ENCODE measurements around the gene STYXL2. TPM values are rescaled to one million over a fixed set of nuclear protein-coding genes. Genes with fewer than 3 reads are reported as not detected.

STYXL2 gene
- total and polyA plus RNA-seq, 2 of the 4 experiments (the other 2 are of a cell fraction) = not detected

GRCh38 chr1:167067904-167068303 is 26.0 kb upstream of the STYXL2 start:
- Histone ChIP-seq H4K8ac (ENCODE audit: low read depth in 2 of 2, low read length in 2 of 2) (no peak overlapping the region), H3K79me1 (ENCODE audit: low read depth in 1 of 2, low read length in 2 of 2) (no peaks in the 10 kb centered on the region), H2BK5ac (ENCODE audit: low read depth, low read length, poor library complexity, severe bottlenecking) (no peak overlapping the region), H3K14ac (replicated peaks; ENCODE audit: low read depth, low read length) (no peak overlapping the region), H4K5ac (ENCODE audit: low read depth, low read length) (no peak overlapping the region), H3K4ac (ENCODE audit: low read depth, low read length) (no peak overlapping the region), H3K56ac (ENCODE audit: extremely low read depth, insufficient read depth, low read length) (no peak overlapping the region), H2BK120ac (ENCODE audit: low read depth, low read length) (no peak overlapping the region), H3K27me3 (ENCODE audit: control insufficient read depth, insufficient read depth, low read length) (peaks cover 15% of the 10 kb centered on the region), H2BK20ac (ENCODE audit: low read depth, low read length) (no peak overlapping the region), H3K4me2 (ENCODE audit: low read depth, low read length) (no peak overlapping the region), H3K9ac (ENCODE audit: low read depth, low read length) (no peak overlapping the region), H3K9me1 (ENCODE audit: insufficient read depth, low read length) (no peaks in the 10 kb centered on the region), H4K91ac (ENCODE audit: insufficient read depth, low read depth, low read length) (no peak overlapping the region), H3K18ac (ENCODE audit: low read depth, low read length) (no peak overlapping the region), H2AK9ac (replicated peaks; ENCODE audit: low read depth, low read length, poor library complexity) (no peak overlapping the region), H3K4me1 (ENCODE audit: control insufficient read depth, insufficient read depth, low read length) (no peaks in the 10 kb centered on the region), H2AFZ (replicated peaks; ENCODE audit: low read length, poor library complexity) (no peak overlapping the region), H2AK5ac (ENCODE audit: low read depth, low read length) (no peak overlapping the region), H4K20me1 (ENCODE audit: insufficient read depth, low read length) (no peaks in the 10 kb centered on the region), H2BK15ac (ENCODE audit: low read depth, low read length) (no peak overlapping the region), H3K27ac (ENCODE audit: insufficient read depth, low read length) (no peak overlapping the region), H3K9me3 (ENCODE audit: control insufficient read depth, insufficient read depth, low read length) (no peaks in the 10 kb centered on the region), H3K23ac (ENCODE audit: low read depth, low read length) (no peak overlapping the region), H3K36me3 (ENCODE audit: control insufficient read depth, insufficient read depth, low read length) (no peaks in the 10 kb centered on the region), H3K4me3 (ENCODE audit: insufficient read depth, low read depth, low read length) (no peak overlapping the region)
- ATAC-seq (ENCODE audit: low read depth) (no peak), DNase-seq (no peak)
- intact Hi-C loops (cut with micrococcal nuclease) = loop anchor here (5.0 kb wide), 2 partner anchors 154 to 619 kb away; partner anchors contain the start of gene POU2F1
- ChIA-PET CTCF (no interaction called here), POLR2A (ENCODE audit: unreplicated experiment) (no interaction called here)
- dilution Hi-C loops (cut with HindIII; ENCODE audit: low sequenced_read_pairs, unreplicated experiment) = no loop called here
- TF ChIP-seq CEBPB (IDR thresholded peaks at IDR 0.05; ENCODE audit: low read depth, low read length) (no peak), RFX5 (IDR thresholded peaks at IDR 0.05; ENCODE audit: low read depth, low read length) (no peak), SMC3 (IDR thresholded peaks at IDR 0.05; ENCODE audit: low read depth, low read length) (no peak), USF2 (IDR thresholded peaks at IDR 0.05; ENCODE audit: low read depth, low read length) (no peak), ELK1 (IDR thresholded peaks at IDR 0.05; ENCODE audit: borderline replicate concordance, low read depth, low read length) (no peak), RCOR1 (IDR thresholded peaks at IDR 0.05; ENCODE audit: insufficient replicate concordance, low read length) (no peak), NFE2L2 (IDR thresholded peaks at IDR 0.05; ENCODE audit: low read depth, low read length) (no peak), MXI1 (IDR thresholded peaks at IDR 0.05; ENCODE audit: borderline replicate concordance, low read depth, low read length) (no peak), BHLHE40 (IDR thresholded peaks at IDR 0.05; ENCODE audit: low read depth, low read length) (no peak), CTCF (conservative IDR thresholded peaks at IDR 0.05; ENCODE audit: low read depth, low read length) (no peak), MAFK (IDR thresholded peaks at IDR 0.05; ENCODE audit: low read depth, low read length) (no peak), FOS (IDR thresholded peaks at IDR 0.05; ENCODE audit: low read depth, low read length) (no peak), MAZ (IDR thresholded peaks at IDR 0.05; ENCODE audit: borderline replicate concordance, low read depth, low read length) (no peak), RAD21 (IDR thresholded peaks at IDR 0.05; ENCODE audit: low read length) (no peak)
- WGBS, 2 experiments (ENCODE audit: extremely low coverage in 2 of 2, insufficient read length in 1 of 2) = no CpG with 5 or more reads among the region's 3 CpGs
- BruUV-seq (replicated peaks) = no TSS peak
- in situ Hi-C loops (cut with MboI; ENCODE audit: low sequenced_read_pairs) = loop anchor here (5.0 to 10.0 kb wide), 2 partner anchors 379 to 467 kb away; no protein-coding TSS in a partner anchor

Data from IMR-90 (cell line).